Activated CD4-positive, CD25-positive, alpha-beta regulatory T cell (primary cell): ENCODE measurements around the gene HSFX2.
"Not testable (repeated sequence)": the region's sequence is repeated elsewhere in the genome, so short reads cannot be mapped to it uniquely, and the experiment has no call there.

Experiments
- DNase-seq, 4 experiments: peaks; one replicate each; lab custom pipeline; 2025; lab: John Stamatoyannopoulos, UW

The HSFX2 gene, protein sequence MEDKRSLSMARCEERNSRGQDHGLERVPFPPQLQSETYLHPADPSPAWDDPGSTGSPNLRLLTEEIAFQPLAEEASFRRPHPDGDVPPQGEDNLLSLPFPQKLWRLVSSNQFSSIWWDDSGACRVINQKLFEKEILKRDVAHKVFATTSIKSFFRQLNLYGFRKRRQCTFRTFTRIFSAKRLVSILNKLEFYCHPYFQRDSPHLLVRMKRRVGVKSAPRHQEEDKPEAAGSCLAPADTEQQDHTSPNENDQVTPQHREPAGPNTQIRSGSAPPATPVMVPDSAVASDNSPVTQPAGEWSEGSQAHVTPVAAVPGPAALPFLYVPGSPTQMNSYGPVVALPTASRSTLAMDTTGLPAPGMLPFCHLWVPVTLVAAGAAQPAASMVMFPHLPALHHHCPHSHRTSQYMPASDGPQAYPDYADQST

DNA sequence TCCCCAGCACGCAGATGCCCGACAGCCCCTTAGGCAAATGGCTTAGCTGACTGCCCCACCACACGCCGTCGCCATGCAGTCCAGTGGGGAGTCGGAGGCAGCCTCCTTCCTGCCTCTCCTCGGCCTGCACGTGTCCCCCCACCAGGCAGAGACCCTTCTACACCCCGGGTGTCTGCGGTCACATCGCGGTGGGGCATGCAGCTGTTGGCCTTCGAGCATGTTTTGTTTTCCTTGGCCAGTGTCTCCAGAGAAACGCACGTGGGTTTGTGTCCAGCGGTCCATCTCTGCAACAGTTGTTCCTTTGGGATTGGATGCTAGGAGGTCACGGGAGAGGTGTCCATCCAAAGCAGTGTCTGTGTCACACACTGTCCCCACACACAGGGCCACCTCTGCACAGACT is at the start of gene HSFX2:
HSFX2 (minus strand) TSS at position 101 of the 400 bp plus-strand sequence. CDS start 614 bp downstream, outside the sequence.
- not testable (repeated sequence) for DNase-seq

DNA sequence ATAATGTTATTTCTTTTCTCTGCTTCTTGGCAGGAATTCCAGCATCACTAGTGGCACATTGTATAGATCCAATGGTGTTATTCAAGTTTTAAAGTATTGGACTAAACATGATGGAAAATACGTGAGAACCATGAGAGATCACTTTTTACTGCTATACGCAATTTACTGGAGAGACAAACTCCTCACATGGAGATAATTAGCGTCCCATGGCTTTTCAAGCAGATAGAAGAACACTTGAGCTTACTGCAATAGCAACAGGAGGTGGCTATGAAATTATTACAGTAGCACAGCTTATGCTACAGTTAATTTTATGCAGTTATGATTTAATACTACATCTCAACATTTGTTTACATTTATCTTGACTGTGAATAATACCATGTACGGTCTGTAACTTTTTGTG is 48.4 kb upstream of the HSFX2 start:
- no peak for DNase-seq

DNA sequence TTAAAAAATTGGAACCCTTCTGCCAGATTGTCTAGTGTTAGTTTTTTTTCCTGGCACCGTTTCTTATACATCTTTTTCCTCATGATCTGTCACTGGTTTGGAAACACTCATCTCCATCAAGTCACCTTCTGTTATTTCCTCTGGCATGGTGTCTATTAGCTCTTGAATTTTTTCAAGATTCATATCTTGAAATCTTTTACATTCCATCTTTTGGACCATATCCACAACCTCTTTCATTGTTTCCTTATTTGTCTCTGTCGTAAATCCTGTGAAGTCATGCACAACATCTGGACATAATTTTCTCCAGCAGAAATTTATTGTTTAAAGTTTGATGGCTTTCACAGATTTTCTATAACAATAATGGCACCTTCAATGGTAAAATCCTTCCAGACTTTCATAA is 46.7 kb upstream of the HSFX2 start:
- DNase-seq, result no peak

DNA sequence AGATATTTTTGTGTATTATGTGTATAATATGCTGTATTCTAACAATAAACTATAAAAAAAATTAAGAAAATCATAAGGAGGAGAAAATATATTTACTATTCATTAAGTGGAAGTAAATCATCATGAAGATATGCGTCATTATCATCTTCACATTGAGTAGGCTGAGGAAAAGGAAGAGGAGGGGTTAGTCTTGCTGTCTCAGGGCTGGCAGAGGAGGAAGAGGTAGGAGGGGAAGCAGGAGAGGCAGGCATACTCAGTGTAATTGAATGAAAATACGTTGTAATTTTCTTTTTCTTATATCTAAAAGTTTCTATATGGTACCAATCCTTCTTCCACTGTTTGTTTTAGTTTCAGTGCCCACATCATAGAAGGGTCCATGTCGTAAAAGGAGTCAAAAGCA is 46.3 kb upstream of the HSFX2 start:
- no peak for DNase-seq

DNA sequence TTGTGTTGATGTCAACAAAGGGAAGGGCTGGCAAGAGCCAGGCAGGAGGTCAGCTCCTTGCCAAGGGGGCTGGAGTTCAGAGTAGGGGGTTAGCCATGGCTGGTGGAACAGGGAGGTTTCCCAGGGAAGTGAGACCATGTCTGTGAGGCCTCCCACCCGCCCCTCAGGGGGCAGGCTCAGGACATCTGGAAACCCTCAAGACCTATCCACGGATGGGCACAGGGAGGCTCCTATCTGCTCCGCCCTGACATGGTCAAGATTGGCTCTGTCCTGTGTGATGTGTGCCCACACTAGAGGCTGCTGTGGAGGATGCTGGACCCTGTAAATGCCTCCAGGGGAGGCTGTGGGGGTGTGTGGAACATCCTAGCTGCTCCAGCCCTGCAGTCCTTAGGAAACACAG is 44.5 kb upstream of the HSFX2 start:
- DNase-seq, result no peak

DNA sequence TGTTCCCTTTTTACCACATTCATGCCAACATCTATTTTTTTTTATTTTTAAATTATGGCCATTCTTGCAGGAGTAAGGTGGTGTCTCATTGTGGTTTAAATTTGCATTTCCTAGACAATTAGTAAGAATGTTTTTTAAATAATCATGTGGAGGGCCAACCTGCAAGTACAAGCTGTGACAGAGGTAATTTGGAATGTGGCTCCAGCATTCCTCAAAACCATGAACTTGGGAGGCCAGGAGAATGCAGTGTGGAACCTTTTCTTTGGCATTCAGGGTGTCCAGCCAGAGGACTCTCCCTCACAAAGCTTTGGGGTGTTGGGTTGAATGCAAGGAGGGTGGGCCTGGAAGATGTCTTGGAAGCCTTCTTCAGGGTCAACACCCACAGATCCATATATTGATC is 43.7 kb upstream of the HSFX2 start:
- DNase-seq, result no peak

DNA sequence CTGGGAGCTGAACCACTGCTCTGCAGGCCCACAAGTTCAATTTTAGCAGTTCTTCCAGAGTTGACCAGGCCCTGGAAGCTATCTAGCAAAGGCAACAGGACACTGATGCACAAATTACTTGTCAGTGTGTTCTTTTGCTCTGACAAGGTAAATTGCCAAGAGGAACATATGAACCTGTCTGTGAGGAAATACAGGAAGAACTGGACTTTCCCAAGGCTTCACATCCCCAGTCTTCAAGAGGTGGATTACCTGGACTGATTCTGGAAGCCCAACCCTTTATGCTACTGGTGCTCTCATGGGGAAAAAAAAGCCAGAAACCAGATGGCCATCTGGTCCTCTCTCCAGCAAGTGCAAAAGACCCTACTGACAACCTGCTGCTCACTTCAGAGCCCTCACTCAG is 38.4 kb upstream of the HSFX2 start:
- no peak for DNase-seq

DNA sequence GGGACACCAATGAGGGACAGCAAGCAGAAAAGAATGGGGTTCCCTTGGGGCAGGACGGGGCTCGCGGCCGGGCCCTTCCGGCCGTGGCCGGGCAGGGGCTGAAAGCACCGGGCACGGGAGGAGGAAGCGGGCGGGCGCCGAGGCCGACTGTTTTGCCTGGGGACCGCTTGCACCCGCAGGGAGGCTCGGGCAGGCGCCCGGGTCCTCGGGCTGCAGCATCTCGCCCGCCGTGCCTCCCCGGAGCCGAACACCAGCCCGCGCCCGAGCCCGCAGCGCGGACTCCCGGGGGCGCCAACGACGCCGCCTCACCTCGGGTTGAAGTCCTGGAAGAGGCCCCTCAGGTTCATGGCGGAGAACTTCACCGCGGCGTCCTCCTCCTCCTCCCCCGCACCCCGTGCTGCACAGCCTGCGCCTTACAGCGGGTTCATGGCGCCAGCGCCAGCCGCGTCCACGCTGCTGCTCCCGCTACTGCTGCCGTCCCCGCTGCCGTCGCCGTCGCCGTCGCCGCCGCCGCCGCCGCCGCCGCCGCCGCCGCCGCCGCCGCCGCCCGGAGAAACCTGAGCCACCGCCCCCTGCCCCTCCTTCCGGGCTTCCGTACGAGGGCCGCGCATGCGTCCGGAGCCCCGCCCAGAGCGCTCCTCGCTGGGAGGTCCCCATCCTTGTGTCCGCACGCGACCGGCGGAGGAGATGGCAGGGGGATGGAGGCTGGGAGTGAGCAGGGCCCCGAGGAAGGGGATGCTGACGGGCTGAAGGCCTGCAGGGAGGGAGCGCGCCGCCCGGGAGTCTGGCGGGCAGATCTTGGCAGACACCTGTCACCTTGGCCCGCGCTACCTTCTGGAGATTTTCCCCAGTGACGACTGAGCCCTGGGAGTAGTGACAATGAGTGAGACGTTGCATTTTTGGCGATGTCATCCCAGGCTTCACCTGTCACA is 36.4 kb upstream of the HSFX2 start, which contains the start of gene TMEM185A:
TMEM185A (minus strand) TSS at position 559 of the 932 bp plus-strand sequence; CDS start at position 347, 212 bp downstream.
- DNase-seq, result peak; percentile 47 to 51 (median 49)

DNA sequence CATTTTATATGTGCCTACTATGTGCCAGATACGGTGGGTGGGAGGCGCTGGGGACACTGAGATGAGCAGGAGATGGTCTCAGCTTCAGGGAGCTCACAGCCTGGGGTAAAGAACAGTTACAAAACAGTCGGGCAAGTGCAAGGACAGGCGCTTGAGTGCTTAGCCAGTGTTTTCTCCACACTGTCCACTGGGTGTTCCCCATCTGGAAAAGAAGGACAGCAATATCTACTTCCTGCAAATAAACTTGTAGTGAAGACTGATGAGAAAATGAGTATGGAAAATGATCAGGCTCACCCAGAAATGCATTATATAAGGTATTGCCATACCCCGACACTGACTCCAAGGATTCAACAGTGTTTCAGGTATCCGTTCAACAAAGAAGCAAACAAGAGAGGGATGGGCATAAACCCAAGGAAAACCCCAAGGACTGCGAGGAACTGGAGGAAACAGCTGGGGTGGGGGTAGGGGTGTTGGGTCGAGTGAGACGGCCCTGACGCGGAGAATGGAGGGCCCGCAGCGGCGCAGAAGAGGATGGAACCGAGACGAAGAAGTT is 35.6 kb upstream of the HSFX2 start:
- DNase-seq, result no peak

DNA sequence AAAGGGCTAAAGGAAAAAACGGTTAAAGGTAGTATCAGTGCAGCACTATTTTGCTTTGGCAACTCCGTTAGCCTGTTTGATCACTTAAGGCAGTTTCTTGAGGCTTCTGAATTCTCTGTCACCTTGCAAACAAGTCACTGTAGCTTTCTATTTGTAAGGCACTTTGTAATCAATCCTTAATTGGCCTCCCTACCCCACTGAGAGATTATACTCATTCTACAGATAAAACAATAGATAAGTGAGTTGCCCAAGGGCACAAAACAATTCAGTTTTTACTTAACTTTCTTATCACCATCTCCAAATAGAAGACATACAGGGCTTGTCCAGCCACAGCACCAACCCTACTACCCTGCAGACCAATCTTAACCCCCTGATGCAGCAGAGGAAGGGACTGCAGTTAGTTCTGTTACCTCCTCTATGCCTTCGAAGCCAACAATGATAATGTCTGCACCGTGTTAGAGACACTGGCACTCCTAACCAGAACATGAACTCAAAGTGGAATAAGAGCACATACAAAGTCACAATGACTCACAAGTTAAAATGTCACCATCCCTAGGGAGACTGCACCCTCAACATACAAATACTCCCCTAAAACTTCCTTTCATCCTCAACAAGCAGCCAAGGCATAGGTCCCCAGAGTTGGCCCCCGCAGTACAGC is 34.7 kb upstream of the HSFX2 start:
- DNase-seq, result no peak

DNA sequence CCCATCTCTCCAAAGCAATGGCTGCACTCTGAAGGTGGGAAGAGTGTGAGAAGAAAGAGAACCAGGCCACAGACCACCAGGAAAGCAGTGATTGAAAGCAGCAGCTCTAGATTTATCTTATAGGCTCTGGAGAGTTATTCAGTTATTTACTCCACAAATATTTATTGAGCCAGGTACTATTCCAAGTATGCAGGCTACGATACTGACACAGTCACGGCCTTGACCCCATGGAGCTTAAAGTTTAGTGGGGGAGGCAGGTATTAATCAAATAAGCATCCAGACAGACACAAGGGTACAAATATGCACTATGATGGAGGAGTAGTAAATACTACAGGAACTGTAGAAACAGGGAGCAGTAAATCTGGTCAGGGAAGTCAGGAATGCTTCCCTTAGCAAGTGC is 33.7 kb upstream of the HSFX2 start:
- no peak for DNase-seq

DNA sequence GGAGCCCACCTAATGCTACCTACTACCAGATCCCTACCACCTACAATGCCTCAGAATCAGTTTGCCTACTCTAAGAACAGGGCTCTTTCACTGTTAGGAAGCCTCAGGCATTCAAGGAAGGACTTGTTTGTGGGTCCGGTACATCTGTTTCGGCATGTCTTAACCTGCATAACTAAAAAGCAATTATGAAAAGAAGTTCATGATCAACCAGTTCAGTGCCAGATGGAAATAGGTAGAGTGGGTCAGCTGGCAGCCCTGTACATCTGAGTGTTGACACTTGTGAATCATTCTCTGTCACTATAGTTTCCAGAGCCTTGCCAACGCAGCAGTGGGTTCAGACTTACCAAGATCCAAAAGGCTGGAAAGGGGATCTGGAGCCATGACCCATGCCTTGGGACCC is 33.2 kb upstream of the HSFX2 start:
- DNase-seq, result no peak

DNA sequence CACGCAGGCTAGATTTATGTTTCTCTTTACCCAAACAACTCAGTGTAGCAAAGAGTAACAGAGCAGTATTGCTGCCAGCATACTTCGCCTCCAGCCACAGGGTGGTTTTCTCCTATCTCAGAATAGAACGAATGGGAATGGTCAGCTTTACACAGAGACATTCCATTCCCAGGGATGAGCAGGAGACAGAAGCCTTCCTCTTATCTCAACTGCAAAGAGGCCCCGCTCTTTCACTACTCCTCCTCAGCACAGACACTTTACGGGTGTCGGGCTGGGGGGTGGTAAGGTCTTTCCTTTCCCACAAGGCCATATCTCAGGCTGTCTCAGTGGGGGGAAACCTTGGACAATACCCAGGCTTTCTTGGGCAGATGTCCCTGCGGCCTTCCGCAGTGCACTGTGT is 31.7 kb upstream of the HSFX2 start:
- not testable (repeated sequence) for DNase-seq

DNA sequence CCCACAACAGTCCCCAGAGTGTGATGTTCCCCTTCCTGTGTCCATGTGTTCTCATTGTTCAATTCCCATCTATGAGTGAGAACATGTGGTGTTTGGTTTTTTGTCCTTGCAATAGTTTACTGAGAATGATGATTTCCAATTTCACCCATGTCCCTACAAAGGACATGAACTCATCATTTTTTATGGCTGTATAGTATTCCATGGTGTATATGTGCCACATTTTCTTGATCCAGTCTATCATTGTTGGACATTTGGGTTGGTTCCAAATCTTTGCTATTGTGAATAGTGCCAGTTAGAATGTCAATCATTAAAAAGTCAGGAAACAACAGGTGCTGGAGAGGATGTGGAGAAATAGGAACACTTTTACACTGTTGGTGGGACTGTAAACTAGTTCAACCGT is 24.5 kb upstream of the HSFX2 start:
- DNase-seq, result not testable (repeated sequence)

DNA sequence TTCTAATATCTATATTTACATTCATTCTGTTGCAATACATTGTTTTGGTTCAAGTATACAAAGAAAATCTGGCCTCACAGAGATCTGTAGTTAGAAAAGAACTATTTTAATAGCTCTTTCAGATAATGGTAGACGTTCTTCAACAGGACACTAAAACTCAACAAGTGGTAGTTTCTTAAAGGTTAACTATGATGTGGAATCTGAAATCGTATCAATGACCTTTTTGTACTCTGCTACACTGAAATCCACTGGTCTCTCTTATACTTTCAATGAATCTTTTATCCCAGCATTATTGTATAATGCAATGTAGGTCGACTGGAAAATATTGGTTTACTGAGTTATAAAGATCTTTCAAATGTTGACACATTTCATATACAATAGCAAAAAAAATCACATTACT is 23.8 kb upstream of the HSFX2 start:
- DNase-seq, result no peak

DNA sequence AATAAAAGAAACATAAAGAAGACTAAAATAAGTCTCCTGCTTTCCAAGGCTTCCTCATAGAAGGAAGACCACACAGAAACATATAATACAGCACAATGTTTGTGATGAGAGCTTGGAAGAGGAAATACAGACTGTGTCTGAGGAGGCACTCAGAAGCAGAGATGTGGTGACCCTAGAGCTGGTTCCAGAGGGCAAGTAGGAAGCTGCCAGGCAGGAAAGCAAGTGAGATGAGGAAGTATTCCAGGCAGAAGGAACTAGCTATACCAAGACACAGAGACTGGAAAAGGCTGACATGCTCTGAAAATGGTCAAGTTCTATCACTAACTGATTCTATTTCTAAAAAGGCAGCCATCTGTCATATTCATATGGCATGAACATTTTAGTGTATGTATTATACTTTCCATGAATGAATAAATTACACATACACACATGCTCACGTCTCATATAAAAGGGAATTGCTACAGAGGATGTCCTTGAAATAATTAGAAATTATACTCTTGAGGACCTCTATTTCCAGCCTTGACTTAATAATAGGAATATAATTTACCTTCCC is 16.6 kb upstream of the HSFX2 start:
- no peak for DNase-seq

DNA sequence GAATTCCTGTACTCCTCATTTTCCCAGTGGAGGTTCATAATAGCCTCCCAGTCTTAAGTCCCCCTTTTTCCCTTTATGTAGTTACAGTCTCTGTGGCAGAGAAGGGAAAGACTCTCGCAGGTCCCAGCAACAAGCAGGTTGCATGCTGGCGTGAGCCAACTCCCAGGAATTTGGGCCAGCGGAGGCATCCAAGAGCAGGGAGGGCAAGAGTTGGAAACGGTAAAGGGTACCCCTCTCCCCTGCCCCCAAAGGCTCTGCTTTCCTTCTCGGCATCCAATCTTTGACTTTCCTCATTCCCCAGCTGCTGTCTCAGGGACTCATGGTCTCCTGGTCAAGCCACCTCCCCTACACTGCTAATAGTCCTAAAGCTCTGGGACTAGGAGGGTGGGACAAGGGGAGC is 15.4 kb upstream of the HSFX2 start:
- DNase-seq, result no peak

DNA sequence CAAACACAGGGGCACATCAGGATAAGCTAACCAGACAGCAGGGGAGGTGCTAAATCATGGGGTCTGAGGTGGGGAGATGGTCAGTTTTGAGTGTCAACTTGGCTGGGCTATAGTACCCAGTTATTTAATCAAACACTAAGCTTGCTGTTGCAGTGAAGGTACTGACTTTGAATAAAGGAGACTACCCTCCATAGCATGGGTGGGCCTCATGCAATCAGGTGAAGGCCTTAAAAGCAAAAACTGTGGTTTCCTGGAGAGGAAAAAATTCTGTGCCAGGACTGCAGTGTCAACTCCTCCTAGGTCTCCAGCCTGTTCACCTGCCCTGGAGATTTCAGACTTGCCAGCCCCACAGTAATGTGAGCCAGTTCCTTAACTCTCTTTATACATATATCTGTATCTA is 12.6 kb upstream of the HSFX2 start:
- no peak for DNase-seq

DNA sequence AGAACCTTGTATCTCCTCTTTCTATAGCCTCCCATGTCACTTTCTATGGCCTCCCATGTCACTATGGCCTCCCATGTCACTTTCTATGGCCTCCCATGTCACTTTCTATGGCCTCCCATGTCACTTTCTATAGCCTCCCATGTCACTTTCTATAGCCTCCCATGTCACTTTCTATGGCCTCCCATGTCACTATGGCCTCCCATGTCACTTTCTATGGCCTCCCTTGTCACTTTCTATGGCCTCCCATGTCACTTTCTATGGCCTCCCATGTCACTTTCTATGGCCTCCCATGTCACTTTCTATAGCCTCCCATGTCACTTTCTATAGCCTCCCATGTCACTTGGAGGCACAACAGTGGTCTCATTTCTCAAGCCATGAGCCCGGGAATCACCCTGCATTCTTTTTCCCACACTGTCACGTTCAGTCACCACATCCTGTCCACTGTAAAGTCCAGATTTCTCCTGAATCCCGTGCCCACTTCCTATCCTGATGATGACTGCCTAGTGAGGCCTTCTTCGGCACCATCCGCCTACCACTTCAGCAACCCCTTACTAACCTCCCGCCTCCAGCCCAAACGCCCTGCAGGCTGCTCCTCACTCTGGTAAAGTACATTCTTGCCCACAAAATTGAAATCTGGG is 10.3 kb upstream of the HSFX2 start:
- DNase-seq, result not testable (repeated sequence)

DNA sequence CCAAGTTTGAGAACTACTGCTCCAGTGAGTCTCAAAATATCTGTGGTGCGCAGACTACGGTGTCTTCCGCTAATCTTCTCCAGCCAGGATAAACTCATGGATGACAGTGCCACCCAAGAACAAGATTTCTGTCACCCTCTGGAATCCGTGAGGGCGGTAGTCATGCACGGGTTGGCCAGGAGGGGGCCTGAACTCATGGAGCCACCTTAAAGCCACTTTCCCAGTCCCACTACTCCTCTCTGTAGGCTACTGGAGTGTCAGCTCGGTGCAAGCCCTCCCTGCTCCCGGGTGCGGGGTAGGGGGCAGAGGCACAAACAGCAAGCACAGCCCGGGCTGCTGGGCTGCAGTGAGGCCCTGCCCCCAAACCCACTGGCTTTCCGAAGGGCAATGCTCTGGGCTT is 3.5 kb upstream of the HSFX2 start:
- DNase-seq, result not testable (repeated sequence)

DNA sequence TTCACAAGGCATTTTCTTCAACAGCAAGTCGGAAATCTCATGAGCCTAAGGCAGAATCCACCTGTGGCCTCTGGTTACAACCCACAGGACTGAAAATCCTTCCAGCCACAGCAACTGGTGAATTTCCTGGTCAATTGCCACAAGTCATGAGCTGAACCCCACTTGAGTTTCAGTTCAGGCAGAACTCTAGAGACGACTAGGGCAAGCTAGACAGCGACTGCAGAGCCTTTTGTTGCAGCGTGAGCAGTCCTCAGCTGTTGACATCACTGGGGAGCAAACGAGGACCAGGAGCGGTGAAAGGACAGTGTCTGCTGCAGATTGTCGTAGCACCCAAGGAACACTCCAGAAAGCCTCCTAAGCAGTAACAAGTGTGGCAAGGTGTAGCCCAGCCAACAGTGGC is 829 bp upstream of the HSFX2 start:
- DNase-seq, result not testable (repeated sequence)
